CD1c-positive myeloid dendritic cell (primary cell): ENCODE results near the gene CLEC4M.
"Not testable (repeated sequence)": the region's sequence is repeated elsewhere in the genome, so short reads cannot be mapped to it uniquely, and the experiment has no call there.

ENCODE experiments used
- DNase-seq: peaks from one replicate; pipeline ENCODE4 v3.0.0-alpha.2; 2016; ENCODE audit errors: extremely low spot score

CLEC4M gene

GRCh38 chr19:7773841-7774240, 10.8 kb downstream of the CLEC4M start:
- DNase-seq: no peak

- DNase-seq: no peak
Measured at GRCh38 chr19:7775761-7776160, 12.7 kb downstream of the CLEC4M start.

- peak; percentile 81 for DNase-seq
Measured at GRCh38 chr19:7778081-7778480, 15.0 kb downstream of the CLEC4M start.

GRCh38 chr19:7779631-7780486, 16.8 kb downstream of the CLEC4M start:
- no peak for DNase-seq

- no peak for DNase-seq
Measured at GRCh38 chr19:7781157-7781556, 18.1 kb downstream of the CLEC4M start.

- peak; percentile 55 for DNase-seq
Measured at GRCh38 chr19:7783991-7784423, 21.0 kb downstream of the CLEC4M start.

GRCh38 chr19:7784856-7785255, 21.8 kb downstream of the CLEC4M start:
- DNase-seq: no peak

- DNase-seq: no peak
Measured at GRCh38 chr19:7787141-7787540, 24.1 kb downstream of the CLEC4M start.

- DNase-seq: no peak
Measured at GRCh38 chr19:7787602-7788177, 24.6 kb downstream of the CLEC4M start.

- no peak for DNase-seq
Measured at GRCh38 chr19:7788178-7788932, 25.3 kb downstream of the CLEC4M start.

- DNase-seq: no peak
Measured at GRCh38 chr19:7788933-7789323, 25.9 kb downstream of the CLEC4M start.

GRCh38 chr19:7789447-7789846, 26.4 kb downstream of the CLEC4M start:
- no peak for DNase-seq

- DNase-seq: no peak
Measured at GRCh38 chr19:7790416-7790815, 27.4 kb downstream of the CLEC4M start.

GRCh38 chr19:7792281-7792680, 29.2 kb downstream of the CLEC4M start:
- DNase-seq: no peak

- not testable (repeated sequence) for DNase-seq
Measured at GRCh38 chr19:7792701-7793100, 29.7 kb downstream of the CLEC4M start.

- no peak for DNase-seq
Measured at GRCh38 chr19:7793493-7793892, 30.4 kb downstream of the CLEC4M start.

GRCh38 chr19:7795555-7796161, 32.6 kb downstream of the CLEC4M start:
- DNase-seq: no peak

GRCh38 chr19:7799640-7800355, 36.8 kb downstream of the CLEC4M start:
- DNase-seq: peak; percentile 84

GRCh38 chr19:7801020-7801570, 38.1 kb downstream of the CLEC4M start:
- DNase-seq: no peak

GRCh38 chr19:7806234-7806633, 43.2 kb downstream of the CLEC4M start:
- no peak for DNase-seq

- no peak for DNase-seq
Measured at GRCh38 chr19:7806876-7807275, 43.8 kb downstream of the CLEC4M start.
